ENCODE data around the gene MAML2.

Gene MAML2

DNA sequence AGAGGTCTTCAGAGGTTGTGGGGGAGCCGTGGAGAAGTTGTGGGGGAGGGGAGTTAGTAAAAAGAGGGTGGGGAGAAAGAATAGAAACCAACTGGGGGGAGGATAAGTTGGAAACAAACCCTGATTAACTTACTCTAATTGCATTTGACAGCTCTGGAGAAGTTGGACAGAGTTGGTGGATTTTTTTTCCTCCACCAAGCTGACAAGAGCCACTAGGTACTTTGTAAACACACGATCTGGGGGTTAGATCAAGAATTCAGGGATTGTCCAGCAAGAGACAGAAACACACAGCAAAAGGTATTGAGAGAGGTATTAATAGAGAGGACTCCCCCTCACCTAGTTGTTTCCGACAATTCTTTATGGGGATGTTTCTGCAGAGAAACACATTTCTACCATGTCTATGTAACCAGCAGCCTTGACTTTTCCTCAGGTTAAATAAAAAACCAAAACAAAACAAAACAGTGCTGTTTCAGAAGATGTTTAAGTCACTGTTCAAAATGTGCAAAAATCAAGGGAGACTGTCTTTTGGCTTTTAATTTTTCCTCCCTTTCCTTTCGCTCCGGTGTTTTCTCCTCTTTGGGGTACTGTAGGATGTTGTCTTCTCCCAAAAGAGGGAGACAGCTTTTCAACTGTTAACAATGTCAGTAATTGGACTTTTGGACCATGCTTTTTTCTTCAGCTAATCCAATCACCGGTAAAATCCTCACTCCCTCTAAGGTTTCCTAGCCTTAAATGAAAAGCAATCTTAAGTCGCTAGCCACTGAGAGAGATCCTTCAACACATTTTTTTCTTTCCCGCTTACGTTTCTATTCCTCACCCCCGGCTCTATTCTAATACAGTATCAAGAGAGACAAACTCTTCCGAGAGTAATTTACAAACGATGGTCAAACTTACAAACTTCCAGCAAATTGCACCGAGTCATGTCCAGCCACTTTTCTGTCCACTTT, 708 bp downstream of the MAML2 start:
- H3K4me1 ChIP-seq (ENCODE audit: control insufficient read depth in 1 of 2, insufficient read depth in 1 of 2, low read depth in 1 of 2, low read length in 1 of 2), result peaks cover 16 to 33% of the 10 kb centered on the region in 2 experiments
- no peaks in the 10 kb centered on the region for H3K9me3 ChIP-seq
- peaks cover 9% of the 10 kb centered on the region for H3K27me3 ChIP-seq
- peak overlapping the region; percentile 69 to 74 for H3K4me3 ChIP-seq (ENCODE audit: low read depth in 1 of 2, low read length in 1 of 2)
- peak overlapping the region; percentile 36 for H3K27ac ChIP-seq
- TF ChIP-seq, protein P1, sequence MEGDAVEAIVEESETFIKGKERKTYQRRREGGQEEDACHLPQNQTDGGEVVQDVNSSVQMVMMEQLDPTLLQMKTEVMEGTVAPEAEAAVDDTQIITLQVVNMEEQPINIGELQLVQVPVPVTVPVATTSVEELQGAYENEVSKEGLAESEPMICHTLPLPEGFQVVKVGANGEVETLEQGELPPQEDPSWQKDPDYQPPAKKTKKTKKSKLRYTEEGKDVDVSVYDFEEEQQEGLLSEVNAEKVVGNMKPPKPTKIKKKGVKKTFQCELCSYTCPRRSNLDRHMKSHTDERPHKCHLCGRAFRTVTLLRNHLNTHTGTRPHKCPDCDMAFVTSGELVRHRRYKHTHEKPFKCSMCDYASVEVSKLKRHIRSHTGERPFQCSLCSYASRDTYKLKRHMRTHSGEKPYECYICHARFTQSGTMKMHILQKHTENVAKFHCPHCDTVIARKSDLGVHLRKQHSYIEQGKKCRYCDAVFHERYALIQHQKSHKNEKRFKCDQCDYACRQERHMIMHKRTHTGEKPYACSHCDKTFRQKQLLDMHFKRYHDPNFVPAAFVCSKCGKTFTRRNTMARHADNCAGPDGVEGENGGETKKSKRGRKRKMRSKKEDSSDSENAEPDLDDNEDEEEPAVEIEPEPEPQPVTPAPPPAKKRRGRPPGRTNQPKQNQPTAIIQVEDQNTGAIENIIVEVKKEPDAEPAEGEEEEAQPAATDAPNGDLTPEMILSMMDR (IDR thresholded peaks at IDR 0.05), result peak; percentile 3
- H3K36me3 ChIP-seq, result no peaks in the 10 kb centered on the region

DNA sequence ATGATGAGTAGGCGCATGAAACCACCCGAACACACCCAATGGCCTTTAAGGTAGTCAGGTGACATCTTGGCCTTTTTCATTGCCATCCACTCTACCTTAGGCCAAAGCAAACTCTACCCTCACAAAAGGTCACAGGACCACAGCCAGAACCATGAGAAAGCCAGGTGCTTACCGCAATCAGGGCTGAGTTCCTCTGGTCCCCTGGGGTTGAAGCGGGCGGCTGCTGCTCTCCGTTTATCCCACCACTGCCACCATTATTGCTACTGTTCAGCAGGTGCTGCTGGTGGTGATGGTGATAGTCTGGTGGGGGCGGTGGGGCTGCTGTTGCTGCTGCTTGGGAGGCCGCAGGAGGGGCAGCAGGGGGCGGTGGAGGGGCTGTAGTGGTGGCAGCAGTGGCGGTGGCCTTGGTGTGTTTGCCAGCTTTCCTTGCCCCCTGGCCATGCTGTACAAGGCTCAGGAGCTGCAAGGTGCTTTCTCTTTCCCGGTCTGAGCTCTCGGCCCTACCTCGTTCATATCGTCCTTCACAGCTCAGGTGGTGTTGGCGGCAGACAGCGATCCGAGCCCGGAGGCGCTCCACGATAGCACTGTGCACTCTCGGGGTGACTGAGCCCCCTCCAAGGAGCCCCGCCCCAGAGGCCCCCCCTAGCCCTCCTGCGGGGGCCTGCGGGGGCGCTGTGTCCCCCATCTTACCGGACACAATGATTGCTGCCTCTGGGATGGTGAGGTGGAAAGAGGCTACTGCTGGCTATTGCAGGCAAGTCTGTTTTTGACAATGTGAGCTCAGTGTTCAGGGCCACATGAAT, 1.6 kb downstream of the MAML2 start:
- H3K27ac ChIP-seq, result no peak overlapping the region
- peak overlapping the region; percentile 69 to 74 for H3K4me3 ChIP-seq (ENCODE audit: low read depth in 1 of 2, low read length in 1 of 2)
- TF ChIP-seq, protein P1 (IDR thresholded peaks at IDR 0.05), result no peak
- peaks cover 16 to 33% of the 10 kb centered on the region in 2 experiments for H3K4me1 ChIP-seq (ENCODE audit: control insufficient read depth in 1 of 2, insufficient read depth in 1 of 2, low read depth in 1 of 2, low read length in 1 of 2)
- H3K27me3 ChIP-seq, result peaks cover 9% of the 10 kb centered on the region
- H3K36me3 ChIP-seq, result no peaks in the 10 kb centered on the region
- H3K9me3 ChIP-seq, result no peaks in the 10 kb centered on the region

DNA sequence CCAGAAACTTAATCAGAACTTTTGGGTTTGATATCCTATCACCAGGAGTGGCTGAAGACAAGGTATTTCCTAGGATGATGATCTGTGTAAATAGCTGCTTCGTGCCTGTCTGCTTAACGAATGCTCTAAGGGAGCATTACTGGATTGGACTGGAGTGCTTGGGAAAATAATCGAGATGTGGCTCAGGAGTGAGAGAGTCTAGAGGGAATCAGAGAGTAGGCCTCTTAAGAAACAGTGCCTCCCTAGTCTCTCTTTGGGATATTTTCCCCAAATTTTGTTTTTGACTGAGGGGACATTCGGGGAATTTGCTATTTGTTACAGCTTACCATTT, 2.5 kb downstream of the MAML2 start:
- H3K36me3 ChIP-seq, result no peaks in the 10 kb centered on the region
- no peak overlapping the region for H3K27ac ChIP-seq
- H3K4me1 ChIP-seq (ENCODE audit: control insufficient read depth in 1 of 2, insufficient read depth in 1 of 2, low read depth in 1 of 2, low read length in 1 of 2), result peaks cover 16 to 33% of the 10 kb centered on the region in 2 experiments
- TF ChIP-seq, protein P1 (IDR thresholded peaks at IDR 0.05), result no peak
- no peaks in the 10 kb centered on the region for H3K9me3 ChIP-seq
- no peak overlapping the region for H3K4me3 ChIP-seq (ENCODE audit: low read depth in 1 of 2, low read length in 1 of 2)
- peaks cover 9% of the 10 kb centered on the region for H3K27me3 ChIP-seq

DNA sequence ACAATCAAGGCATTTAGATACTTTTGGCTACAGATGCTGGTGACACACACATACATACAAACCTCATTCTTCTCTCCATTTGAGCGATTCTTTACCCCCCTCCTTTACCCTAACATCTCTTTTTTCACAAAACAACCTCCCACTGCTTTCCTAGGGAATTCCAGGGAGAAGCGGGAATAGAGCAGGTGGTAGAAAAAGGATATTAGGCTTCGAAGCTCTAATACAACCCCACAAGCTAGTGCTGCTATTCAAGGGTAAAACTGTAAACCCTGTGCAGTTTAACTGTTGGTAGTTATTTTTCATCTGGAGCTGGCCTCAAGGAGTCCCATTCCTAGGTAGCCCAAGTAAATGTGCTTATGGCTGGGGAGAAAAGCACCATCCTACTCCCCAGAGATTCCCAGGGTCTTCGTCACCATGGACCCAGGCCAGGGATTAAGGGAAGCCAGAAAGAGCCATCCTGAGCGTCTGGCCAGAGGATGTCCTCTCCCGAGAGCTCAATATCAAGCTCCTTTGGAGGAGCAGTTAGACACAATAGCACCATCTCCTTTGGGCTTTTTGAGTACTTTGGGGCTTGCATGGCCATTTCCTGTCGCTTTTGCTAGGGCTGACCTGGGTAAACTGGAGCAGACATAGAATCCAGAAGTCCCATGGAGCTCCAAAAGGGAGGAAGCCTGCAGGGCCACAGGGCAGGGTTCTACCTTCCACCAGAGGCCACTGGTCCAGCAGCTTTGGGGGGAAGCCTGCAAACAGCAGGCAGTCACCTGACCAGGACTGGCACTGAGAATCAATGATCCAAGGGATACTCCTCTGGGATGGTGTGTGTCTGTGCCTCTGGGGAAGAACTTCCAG, 3.1 kb downstream of the MAML2 start:
- Histone ChIP-seq H3K36me3 (no peaks in the 10 kb centered on the region), H3K9me3 (no peaks in the 10 kb centered on the region), H3K27me3 (peaks cover 9% of the 10 kb centered on the region), H3K4me3 (ENCODE audit: low read depth in 1 of 2, low read length in 1 of 2) (no peak overlapping the region), H3K27ac (peak overlapping the region; percentile 51), H3K4me1 (ENCODE audit: control insufficient read depth in 1 of 2, insufficient read depth in 1 of 2, low read depth in 1 of 2, low read length in 1 of 2) (peaks cover 16 to 33% of the 10 kb centered on the region in 2 experiments)
- TF ChIP-seq, protein P1 (IDR thresholded peaks at IDR 0.05), result no peak
